Measurements from ENCODE around the gene C5orf34. TPM values are rescaled to one million over a fixed set of nuclear protein-coding genes. Genes with fewer than 3 reads are reported as not detected.
A peak's percentile ranks its signal among the peaks of the same experiment; 100 is the strongest.
"Not testable (repeated sequence)": the region's sequence is repeated elsewhere in the genome, so short reads cannot be mapped to it uniquely, and the experiment has no call there.

The C5orf34 gene, protein sequence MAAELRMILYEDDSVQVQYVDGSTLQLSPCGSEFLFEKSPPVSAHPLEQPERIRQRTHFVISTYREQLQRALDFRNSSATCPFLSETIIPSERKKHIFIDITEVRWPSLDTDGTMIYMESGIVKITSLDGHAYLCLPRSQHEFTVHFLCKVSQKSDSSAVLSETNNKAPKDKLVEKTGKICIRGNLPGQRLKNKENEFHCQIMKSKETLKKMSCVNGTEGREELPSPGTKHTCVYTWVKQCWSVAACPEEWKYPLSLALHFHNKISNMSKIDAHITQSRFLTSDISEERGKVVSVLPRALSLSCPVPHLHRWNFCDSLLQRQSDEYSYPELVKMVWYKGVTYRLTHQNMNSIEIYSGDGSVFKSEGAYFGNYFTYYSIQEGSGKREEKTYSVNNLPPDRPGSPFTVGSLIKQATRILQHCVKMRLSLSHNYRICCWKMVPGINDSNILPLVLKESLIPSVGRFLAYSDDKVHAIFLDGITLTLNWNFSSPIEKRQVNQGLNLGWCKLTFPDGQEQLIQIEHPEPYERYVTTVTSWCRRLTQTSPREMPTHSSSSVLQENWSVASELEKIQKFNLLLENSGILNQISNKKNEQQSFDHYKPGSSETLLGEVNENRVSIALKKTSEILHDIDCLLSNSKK
- 19.6 and 20.0 TPM in 2 replicates for polyA plus RNA-seq (2014; cell fraction: cytosol; rRNA removed)
- 28.2 and 40.3 TPM in 2 replicates for polyA plus RNA-seq (2014; cell fraction: nucleus; rRNA removed)

DNA sequence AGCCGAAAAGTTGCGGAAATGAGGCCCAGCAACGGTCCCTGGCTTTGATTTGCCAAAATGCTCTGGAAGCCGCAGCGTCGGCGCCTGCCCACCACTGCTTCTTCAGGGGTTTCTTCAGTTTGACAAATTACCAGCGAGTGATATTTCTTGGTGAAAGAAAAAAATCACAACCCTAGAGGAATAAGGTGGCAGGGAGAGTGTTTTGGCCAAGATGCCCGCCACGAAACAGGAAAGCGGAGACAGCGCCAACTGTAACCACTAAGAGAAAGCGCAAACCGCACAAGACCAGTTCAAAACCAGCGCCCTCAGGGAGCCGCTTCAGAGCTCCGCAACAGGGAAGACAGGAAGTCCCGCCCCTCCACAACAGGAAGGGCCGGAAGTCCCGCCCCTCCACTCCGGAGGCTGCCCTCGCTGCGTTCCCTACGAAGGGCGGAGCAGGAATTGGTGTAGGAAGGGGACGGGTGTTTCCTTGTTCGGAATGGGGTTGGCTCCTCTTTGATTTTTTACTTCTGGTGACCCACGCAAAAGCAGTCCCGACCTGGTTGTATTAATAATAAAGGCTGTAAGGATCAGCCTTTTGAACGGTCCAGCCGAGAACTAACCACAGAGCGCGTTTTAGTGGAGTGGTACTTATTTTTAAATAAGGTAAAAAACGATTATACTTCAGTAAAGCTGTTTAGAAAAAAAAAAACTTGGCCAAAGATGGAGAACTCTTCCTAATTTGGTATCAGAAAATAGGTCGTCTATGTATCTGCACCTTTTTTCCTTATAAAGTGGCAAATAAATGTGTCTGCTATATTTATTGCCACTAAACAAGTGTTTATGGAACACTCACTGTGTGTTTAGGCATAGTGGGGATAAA, at the start of gene C5orf34:
TSS of gene C5orf34 (minus strand) at position 333 of the 862 bp plus-strand sequence. CDS start 5,809 bp downstream, outside the sequence.
- peak; percentile 96 for DNase-seq (ENCODE audit: low spot score)

DNA sequence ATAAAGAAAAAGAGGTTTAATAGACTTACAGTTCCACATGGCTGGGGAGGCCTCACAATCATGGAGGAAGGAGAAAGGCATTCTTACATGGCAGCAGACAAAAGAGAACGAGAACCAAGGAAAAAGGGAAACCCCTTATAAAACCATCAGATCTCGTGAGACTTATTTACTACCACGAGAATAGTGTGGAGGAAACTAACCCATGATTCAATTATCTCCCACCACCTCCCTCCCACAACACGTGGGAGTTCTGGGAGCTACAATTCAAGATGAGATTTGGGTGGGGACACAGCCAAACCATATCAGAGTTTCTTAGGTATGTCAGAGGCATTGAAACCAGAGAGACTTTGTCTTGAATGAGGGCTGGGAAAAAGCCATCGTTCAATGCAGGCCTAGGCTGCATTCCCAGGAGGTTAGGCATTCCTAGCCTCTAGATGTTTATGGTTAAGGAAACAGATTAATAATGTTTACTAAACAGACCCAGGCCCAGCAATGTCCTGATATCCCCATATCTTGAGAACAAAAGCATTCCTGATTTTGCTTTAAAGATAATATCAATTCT, 49.4 kb upstream of the C5orf34 start:
- DNase-seq (ENCODE audit: low spot score), result no peak

DNA sequence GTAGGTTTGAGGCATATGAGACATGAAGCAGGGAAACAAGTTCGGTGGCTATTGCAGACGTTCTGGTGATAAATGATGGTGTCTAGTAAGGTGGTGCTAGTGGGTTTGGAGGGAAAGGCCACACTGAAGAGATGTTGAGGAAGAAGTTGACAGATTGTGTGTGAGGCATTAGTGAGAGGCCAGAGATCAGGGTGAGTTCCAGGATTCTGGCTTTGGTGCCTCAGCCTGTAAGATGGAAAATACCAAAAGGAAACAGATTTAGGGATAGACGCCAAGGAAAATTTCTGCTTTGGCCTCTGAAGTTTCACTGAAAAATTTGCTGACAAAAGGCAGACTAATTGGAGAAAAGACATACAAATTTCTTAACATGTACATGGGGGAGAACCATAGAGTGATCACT, 48.4 kb upstream of the C5orf34 start:
- DNase-seq (ENCODE audit: low spot score), result no peak

DNA sequence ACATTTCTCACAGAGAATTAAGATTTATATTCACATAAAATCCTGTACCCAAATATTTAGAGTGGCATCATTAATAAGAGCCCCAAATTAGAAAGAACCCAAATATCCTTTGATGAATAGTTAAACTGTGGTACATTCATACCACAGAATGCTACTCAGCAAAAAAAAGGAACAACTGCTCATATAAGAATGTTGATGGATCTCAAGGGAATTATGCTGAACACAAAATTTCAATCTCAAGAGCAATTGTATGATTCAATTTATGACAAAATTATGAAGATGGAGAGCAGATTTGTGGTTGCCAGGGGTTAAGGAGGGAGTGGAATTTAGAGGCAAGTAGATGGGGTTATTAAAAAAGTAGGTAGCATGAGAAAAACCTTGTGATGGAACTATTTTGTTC, 46.4 kb upstream of the C5orf34 start:
- no peak for DNase-seq (ENCODE audit: low spot score)

DNA sequence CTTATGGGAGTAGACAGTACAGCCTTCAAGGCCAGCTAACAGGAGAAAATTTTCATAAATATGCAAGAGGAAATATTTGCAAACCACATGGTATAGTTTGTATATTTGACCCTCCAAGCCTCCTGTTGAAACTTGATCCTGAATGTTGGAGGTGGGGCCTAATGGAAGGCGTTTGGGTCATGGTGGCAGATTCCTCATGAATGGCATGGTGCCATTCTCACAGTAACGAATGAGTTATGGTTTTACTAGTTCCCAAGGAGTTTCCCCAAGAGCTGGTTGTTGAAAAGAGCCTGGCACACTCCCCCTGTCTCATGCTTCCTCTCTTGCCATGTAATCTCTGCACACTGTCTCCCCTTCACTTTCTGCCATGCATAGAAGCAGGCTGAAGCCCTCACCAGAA, 45.2 kb upstream of the C5orf34 start:
- DNase-seq (ENCODE audit: low spot score), result no peak

DNA sequence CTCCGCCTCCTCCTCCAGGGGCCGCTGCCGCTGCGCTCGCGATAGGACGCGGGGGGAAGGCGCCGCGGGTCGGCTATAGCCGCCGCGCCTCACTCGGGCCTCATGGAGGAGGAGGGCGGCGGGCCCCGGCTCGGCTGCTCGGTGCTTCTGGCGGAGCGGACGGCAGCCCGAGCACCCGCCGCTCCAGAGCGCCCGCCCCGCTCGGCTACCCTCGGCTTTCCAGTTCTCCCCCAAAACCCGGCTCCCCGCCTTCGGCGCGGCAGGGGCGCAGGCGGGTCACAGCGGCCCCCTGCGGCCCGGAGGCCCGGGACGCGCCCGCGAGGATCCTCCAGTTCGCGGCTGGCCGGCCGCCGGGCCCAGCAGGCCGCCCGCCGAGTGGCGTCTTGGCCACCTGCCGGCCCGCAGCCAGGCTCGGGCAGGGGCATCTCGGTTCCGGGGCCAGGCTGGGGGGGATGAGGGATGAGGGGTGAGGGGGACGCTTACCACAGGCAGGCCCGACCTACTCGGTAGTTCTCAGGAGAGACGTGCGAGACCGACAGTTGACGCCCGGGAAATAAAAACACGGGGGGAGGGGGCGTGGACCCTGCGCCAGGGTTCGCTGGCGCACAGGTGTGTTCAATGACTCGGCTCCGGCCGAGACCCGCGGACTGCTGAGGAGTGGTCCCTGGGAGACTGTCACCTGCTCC, 42.1 kb upstream of the C5orf34 start, which contains the start of gene PAIP1:
TSS of gene PAIP1 (minus strand) at position 221 of the 686 bp plus-strand sequence. CDS start 231 bp downstream, outside the sequence.
- DNase-seq (ENCODE audit: low spot score), result peak; percentile 85

DNA sequence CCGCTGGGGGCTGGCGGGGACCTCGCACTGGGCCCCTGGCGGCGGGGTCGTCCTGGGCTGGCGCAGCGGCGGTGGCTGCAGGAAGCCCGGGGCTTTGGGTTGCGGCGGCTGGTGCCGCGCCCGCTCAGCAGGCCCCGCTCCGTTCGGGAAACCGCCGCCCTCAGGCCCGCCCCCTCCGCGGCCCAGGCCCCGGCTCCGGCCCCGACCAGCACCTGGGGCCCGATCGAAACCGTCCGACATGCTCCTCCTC, 41.6 kb upstream of the C5orf34 start:
- not testable (repeated sequence) for DNase-seq (ENCODE audit: low spot score)

DNA sequence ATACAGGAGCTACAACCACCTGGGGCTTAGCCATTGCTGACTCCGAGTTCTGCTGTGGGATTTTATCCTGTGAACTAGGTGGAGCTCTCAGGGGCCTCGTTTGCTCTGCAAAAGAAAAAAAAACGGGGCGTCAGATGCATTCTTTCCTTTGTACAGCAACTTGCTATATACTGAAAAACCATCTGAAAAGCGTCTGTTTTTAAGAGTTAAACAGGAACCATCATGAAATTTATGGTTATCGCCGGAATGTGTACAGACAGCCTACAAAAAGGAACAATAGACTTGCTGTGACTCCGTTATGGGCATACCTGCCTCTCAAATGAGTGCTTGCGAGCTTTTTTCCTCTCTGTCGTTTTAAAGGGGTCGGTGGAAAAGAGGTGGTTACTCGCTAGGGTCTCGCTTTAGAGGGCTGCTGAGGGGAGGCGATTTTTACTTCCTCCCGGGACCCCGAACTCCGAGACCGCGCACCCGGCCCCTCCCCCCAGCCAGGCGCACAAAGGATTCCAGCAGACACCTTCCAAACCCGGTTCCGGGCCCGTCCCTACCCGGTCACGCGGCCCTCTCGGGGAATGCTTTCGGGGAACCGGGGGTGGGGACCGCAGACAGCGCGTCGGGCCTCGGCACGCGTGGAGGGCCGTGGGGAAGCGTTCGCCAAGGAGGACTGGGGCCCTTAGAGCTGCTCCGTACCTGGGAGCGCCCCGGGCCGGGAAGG, 41.1 kb upstream of the C5orf34 start:
- peak; percentile 33 for DNase-seq (ENCODE audit: low spot score)

DNA sequence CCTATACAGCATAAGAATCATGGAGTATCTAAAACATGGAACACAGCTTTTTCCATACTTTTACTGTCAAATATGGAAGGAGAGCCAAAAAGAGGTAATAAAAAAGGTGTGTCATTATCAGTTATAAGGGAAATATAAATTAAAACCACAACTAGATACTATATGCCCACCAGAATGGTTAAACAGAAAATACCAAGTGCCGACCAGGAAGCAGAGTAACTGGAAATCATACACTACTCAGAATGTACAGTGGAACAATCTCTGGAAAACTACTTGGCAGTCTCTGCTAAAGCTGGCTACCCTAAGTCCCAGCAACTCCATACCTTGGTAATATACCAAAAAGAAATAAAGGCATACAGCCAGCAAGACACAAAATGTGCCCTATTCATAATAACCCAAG, 39.5 kb upstream of the C5orf34 start:
- DNase-seq (ENCODE audit: low spot score), result no peak

DNA sequence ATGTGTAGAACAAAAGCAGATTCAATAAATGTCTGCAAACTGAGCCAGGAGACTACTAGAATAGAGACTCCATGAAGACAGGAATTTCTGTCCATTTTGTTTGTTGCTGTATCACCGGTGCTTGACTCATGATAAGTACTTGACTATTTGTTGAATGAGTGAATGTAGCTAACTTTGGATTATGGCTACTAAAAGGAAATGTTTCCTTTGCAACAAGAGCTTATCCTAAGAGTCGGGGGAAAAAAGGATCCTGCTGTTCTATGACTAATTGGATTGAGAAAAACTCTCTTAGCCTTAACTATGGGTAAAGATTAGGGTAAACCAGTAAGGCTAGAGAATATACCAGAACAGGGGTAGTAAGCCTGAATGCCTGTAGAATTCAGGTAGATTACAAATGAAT, 38.4 kb upstream of the C5orf34 start:
- DNase-seq (ENCODE audit: low spot score), result no peak

DNA sequence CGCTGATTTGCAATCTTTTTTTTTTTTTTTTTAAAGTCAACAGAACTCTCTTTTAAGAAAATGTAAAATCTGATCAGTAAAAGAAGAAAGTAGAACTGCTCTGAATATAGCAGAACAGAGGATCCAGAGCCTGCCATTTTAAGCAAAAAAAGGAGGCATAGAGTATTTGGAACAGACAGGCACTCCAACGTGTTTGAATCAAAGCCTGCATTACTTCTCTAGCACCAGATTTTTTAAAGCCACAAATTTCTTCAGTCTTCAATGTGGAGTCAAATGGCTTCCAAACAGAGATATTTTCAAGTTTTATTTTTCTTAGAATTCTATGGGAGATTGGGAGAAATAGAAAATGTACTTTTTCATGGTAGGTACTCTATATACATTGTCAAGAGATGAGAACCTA, 36.8 kb upstream of the C5orf34 start:
- no peak for DNase-seq (ENCODE audit: low spot score)

DNA sequence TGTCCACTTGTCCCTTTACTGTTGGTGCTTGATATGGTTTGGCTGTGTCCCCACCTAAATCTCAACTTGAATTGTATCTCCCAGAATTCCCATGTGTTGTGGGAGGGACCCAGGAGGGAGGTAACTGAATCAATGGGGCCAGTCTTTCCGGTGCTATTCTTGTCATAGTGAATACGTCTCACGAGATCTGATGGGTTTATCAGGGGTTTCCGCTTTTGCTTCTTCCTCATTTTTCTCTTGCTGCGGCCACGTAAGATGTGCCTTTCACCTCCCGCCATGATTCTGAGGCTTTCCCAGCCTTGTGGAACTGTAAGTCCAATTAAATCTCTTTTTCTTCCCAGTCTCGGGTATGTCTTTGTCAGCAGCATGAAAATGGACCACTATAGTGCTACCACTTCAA, 34.3 kb upstream of the C5orf34 start:
- not testable (repeated sequence) for DNase-seq (ENCODE audit: low spot score)

DNA sequence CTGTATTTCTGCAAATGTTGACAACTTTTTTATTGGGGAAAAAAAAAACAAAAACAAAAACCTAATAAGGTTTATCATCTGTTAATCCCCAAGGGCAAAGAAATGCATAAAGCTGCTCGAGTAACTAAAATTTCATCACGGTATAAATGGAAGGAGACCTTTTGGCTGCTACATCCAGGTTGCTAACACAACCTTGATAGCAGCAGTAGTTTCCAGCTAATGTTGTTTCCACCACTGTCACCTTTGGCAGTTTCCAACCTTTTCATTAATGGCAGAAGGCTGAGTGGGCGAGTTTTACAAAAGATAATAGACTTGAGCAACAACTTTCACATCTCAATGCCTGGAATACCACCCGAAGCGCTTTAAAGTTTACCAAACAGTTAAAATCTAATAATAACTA, 33.4 kb upstream of the C5orf34 start:
- no peak for DNase-seq (ENCODE audit: low spot score)

DNA sequence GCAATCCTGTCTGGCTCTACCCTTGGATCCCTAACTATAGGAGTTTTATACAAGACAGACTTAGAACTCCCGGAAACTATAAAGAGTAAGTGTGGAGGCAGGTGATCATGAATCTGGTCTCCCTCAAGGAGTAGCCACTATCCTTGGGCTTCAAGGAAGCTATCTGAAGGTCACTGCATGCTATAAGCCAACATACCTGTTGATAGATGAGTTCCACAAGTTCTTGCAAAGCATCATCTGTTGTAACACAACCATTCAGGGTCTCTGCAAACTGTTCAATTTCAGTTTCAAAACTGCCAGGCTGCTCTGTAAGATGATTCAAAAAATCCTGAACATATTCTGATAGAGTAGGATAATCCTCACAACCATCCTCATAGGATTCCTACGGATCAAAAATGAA, 32.6 kb upstream of the C5orf34 start:
- no peak for DNase-seq (ENCODE audit: low spot score)

DNA sequence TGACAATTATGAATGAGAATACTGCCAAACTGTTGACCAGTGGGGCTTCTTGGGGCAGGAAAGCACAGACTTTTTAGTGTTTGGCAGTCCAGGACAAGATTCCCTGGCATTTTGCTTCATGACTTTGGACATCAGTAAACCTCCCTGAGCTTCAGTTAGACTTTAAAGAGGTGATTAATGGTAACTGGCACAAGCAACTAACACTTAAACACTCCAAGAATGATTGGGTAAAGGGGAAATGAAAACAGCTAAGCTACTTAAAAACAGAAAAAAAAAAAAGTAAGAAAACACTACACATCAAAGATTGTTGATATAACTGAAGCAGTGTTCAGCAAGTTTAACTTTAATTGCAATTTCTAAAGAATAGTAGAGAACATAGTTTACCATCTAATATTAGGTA, 28.5 kb upstream of the C5orf34 start:
- DNase-seq (ENCODE audit: low spot score), result no peak

DNA sequence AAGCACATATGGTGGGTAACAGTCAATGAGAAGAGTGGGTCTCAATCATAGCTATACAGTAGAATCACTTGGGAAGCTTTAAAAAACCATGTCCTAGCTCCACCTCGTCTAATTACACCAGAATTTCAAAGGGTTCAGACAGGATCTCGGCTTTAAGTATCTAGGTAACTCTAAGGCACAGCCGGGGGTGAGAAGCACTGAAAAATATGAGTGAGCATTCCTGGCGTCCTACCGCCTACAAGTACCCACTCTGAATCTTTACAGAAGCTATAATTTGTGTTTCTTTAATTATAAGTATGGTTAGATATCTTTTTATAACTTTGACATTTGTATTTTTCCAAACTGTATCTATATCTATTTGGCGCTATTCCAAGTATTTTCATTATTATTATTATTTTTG, 25.8 kb upstream of the C5orf34 start:
- no peak for DNase-seq (ENCODE audit: low spot score)

DNA sequence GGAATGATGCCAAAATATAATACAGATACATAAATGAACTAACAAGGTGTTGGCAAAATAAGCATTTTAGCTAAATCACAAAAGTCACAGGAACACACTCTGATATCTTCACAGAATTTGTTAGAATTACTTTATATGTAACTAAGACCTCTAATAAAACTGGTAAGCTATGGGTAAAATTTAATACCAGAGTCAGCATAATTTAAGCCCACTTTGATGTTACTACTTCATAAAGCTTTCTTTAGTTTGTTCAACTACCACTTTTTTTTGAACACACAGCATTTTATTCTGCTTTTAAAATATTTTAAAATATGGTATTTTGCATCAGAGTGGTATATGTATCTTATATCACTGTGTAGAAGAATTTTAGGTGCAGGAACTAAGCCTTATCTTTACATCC, 22.0 kb upstream of the C5orf34 start:
- no peak for DNase-seq (ENCODE audit: low spot score)

DNA sequence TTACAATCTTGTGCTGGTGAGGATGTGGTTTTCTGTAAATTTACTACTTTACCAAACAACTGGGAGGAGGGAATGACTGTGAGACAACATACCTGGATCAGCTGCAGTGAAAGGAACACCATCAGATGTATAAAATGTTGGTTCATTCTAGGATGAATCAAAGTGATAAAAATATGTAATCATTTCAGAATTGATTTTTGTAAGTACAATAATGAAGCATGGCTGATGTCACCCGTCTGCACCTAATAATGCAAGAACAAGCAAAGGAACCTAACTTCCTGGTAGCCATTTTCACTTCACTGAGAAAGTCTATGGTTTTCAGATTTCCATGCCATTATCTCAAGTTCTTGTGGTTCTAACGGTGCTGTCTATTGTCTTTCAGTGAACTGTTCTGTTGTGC, 18.7 kb upstream of the C5orf34 start:
- no peak for DNase-seq (ENCODE audit: low spot score)

DNA sequence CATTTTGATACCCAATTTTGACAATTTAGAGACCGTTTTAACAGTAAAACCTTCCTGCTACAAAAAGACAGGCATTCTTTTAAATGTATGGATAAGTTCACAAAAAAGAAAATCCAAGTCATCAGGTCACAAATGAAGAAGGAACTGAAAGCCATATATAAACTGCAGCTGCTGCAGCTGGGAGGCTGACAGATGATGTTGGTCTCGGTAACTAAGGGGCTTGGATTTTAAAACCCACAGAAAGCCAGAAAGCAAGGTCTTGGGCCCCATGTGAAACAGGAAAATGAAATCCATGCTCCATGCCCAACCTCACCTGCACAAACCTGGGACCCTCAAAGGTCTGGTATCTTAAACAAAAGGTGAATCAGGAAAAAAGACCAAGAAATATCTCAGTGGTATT, 15.7 kb upstream of the C5orf34 start:
- no peak for DNase-seq (ENCODE audit: low spot score)

DNA sequence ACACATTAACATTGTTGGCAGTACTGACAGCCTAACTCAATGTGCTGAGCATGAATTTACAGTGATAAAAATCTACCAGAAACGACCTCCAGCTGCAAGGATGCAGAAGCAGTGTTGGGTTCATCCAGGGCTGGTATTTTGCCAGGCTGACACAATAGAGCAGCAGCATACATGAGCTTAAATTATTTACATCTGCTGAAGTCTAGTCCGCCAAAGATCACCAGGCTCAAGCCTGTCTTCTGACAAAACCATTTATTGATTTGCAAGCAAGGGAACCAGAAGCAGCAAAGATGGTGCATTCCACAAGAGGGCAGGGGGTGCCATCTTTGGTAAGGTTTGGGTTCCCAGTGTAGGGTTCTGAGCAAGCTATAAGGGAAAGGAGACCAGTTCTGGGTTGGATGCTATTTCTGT, 8.7 kb upstream of the C5orf34 start:
- peak; percentile 82 for DNase-seq (ENCODE audit: low spot score)

DNA sequence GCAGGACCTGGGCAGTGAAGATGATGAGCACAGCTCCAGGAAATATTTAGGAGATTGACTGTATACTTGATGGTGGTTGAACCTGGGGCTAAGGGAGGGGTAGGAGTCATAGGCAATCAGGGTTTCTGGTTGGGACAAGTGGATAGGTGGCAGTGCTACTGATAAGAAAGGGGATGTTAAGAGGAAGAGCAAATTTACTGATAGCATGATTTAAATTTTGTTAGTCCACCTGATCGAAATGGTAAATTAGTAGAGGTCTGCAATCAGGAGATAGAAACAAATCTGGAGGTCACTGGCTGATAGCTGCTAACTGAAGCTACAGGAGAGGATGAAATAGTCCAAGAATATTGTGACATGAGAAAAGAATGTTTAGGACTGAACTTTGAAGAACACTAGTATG, 5.7 kb upstream of the C5orf34 start:
- no peak for DNase-seq (ENCODE audit: low spot score)
